OCI-LY7 (cell line): Measurements from ENCODE around the gene KLHL21.
"Not testable (repeated sequence)": the region's sequence is repeated elsewhere in the genome, so short reads cannot be mapped to it uniquely, and the experiment has no call there.

ENCODE experiments used
- EZH2phosphoT487 ChIP-seq: fragments of 200-600 bp; sonication (generic); IDR thresholded peaks from 2 replicates; pipeline ENCODE4 v1.6.1; 2018; ENCODE audit warnings: low read depth, borderline replicate concordance, mild to moderate bottlenecking, mixed run types, antibody characterized with exemption, low read length, moderate library complexity, mixed read lengths
- TF ChIP-seq, protein P1 (sequence below): fragments of 200-600 bp; sonication (generic); conservative IDR thresholded peaks from 2 replicates; pipeline ENCODE4 v1.5.1; 2014; ENCODE audit warnings: mild to moderate bottlenecking, antibody characterized with exemption, low read length, moderate library complexity, mixed read lengths

DNA sequence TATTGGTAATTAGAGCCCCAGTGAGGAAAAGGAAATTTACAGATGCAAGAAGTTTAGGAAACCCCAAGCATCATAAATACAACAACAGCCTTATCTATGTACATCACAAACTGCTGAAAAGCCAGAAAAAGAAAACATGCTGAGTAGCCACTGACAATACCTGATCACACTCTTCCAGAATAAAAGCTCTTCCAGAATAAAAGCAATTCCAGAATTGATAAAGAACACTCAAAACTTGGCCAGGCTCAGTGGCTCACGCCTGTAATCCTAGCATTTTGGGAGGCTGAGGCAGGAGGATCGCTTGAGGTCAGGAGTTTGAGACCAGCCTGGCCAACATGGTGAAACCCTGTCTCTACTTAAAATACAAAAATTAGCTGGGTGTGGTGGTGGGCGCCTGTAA, 38.2 kb upstream of the KLHL21 start:
- TF ChIP-seq, protein P1, sequence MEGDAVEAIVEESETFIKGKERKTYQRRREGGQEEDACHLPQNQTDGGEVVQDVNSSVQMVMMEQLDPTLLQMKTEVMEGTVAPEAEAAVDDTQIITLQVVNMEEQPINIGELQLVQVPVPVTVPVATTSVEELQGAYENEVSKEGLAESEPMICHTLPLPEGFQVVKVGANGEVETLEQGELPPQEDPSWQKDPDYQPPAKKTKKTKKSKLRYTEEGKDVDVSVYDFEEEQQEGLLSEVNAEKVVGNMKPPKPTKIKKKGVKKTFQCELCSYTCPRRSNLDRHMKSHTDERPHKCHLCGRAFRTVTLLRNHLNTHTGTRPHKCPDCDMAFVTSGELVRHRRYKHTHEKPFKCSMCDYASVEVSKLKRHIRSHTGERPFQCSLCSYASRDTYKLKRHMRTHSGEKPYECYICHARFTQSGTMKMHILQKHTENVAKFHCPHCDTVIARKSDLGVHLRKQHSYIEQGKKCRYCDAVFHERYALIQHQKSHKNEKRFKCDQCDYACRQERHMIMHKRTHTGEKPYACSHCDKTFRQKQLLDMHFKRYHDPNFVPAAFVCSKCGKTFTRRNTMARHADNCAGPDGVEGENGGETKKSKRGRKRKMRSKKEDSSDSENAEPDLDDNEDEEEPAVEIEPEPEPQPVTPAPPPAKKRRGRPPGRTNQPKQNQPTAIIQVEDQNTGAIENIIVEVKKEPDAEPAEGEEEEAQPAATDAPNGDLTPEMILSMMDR = not testable (repeated sequence)
- not testable (repeated sequence) for TF ChIP-seq EZH2phosphoT487
